GM21423 (cell line): ENCODE measurements around the gene SLC25A28.

ENCODE experiments used
- ATAC-seq: cut with Tn5 transposase; IDR thresholded peaks from one replicate; pipeline ENCODE4 v1.9.1; 2021; ENCODE audit warnings: mild to moderate bottlenecking, moderate library complexity; ENCODE audit not compliant: unreplicated experiment

SLC25A28 gene

GRCh38 chr10:99595236-99595635, 25.0 kb downstream of the SLC25A28 start:
- no peak for ATAC-seq

GRCh38 chr10:99593312-99593711, 26.9 kb downstream of the SLC25A28 start:
- no peak for ATAC-seq

- ATAC-seq, result no peak
Observed at GRCh38 chr10:99590799-99591198, 29.4 kb downstream of the SLC25A28 start.

- ATAC-seq, result no peak
Observed at GRCh38 chr10:99583687-99584086, 36.6 kb downstream of the SLC25A28 start.

- no peak for ATAC-seq
Observed at GRCh38 chr10:99582255-99582770, 37.9 kb downstream of the SLC25A28 start.

- ATAC-seq, result no peak
Observed at GRCh38 chr10:99579971-99580370, 40.3 kb downstream of the SLC25A28 start.

- no peak for ATAC-seq
Observed at GRCh38 chr10:99573790-99574189, 46.4 kb downstream of the SLC25A28 start.

GRCh38 chr10:99571816-99572215, 48.4 kb downstream of the SLC25A28 start:
- no peak for ATAC-seq

- no peak for ATAC-seq
Observed at GRCh38 chr10:99569961-99570360, 50.3 kb downstream of the SLC25A28 start.

GRCh38 chr10:99569253-99569939, 50.8 kb downstream of the SLC25A28 start:
- ATAC-seq, result no peak

- no peak for ATAC-seq
Observed at GRCh38 chr10:99565166-99565565, 55.1 kb downstream of the SLC25A28 start.

- no peak for ATAC-seq
Observed at GRCh38 chr10:99564361-99564760, 55.9 kb downstream of the SLC25A28 start.

- no peak for ATAC-seq
Observed at GRCh38 chr10:99562631-99563030, 57.6 kb downstream of the SLC25A28 start.
